HuH-7.5 (cell line): ENCODE results near the gene PERCC1.
A peak's percentile ranks its signal among the peaks of the same experiment; 100 is the strongest.

Source experiments
- DNase-seq: peaks from one replicate; pipeline ENCODE4 v3.0.0; 2011; ENCODE audit warnings: low spot score

Gene PERCC1

DNA sequence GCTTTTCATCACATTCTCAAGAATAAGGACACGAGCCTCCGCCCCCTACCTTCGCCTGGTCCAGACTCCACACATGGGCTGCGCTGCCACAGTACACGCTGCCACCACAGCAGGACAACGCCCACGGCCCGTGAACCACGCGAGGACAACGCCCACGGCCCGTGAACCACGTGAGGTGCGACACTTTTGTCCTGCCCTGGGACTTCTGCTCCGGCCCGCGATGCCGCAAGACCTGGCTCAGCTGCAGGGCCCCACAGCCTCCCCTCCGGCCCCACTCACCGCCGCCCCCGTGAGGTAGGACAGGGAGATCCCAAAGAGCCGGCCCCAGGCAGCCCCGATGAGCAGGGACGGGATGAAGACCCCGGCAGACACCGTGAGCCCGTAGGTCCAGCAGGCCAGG lies 19.3 kb downstream of the PERCC1 start:
- DNase-seq, result peak; percentile 57

DNA sequence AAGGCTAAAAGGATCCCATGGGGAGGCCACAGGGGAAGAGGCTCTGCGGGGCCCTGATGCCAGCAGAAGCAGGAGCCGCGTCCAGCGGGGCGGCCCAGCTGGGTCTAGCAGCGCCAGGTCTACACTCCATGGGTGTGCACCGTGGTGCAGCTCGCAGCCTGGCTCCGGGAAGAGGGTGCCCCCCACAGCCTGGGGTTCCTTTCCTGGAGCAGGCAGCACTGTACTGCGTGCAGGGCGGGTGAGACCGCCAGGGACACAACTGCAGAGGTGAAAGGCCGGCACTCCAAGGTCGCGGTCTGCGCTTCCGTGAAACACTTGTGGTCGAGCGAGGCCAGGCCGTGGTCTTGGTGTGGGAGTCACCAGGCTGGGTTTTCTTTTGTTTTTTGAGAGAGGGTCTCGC lies 20.0 kb downstream of the PERCC1 start:
- no peak for DNase-seq

DNA sequence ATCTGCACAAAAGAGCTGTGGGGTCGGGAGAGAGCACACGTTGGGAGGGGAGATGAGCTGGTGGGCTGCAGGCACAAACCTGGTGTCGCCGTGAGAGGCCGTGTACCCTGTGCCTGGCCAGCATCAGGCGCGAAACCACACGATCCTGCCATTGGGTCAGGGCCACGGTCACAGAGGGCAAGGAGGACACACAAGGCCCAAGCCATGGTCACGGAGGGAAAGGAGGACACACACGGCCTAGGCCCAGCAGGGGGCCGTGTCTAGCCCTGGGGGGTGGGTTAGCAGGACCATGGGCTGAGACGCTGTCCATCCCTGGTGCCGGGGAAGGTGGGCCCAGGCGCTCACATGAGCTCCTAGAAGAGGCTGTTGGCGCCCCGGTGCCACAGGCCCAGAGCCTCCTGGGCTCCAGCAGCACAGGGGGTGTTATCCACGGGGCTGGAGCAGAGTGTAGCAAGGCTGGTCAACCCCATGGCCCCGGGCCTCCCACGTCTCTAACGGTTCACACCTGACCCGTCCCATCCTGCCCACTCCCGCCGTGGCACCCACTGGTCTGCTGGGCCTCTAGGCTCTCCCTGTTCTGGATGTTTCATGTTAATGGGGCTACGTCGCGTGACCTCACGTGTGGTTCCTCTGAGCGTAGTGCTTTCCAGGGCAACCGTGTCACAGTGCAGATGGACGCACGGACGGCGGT lies 21.0 kb downstream of the PERCC1 start:
- DNase-seq, result no peak

- DNase-seq, result no peak
These were observed 21.7 kb downstream of the PERCC1 start for GRCh38 chr16:1452530-1452929.

GRCh38 chr16:1453316-1453715 lies 22.4 kb downstream of the PERCC1 start:
- no peak for DNase-seq

- no peak for DNase-seq
These were observed 23.7 kb downstream of the PERCC1 start for GRCh38 chr16:1454561-1454960.

DNA sequence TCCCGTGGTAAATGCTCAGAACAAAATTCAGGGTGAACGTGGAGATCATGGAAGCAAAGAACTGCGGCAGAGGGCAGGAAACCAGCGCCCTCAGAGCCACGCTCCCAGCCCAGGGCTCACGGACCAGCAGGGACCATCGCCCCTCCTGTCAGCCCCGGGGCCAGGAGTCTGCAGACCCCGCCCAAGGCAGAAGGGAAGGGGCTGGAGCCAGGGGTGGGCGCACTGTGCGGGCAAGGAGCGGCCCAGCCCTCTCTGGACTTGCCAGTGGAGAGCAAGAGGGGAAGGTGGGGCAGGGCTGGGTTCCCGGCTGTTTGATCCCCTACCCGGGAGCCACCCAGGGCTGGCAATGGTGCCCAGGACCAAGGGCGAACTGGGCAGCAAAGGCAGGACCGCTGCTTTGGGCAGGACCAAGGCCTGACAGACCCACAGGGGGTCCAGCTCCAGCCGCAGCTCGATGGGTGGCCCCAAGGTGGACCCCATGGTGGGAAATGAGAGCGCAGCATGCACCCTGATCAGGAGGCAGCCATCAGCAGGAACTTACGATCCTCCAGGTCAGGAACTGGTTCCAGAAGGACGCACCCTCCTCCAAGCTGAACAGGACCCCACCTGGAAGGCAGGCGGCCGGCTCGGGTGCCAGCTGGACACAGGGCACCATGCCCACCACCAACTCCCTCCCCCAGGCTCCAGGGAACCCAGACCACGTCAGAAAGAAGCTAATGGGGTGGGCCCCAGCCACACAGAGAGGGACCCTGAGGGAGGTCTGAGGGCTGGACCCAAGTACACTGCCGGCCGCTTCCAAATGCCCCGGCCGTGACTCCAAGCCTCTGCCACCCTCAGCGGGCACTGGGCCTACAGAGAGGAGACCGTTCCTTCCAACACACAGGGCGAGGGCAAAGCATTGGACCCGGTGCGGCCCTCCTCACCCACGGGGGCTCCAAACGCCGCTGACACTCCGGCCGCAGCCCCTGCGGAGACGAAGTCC lies 24.6 kb downstream of the PERCC1 start:
- no peak for DNase-seq

- no peak for DNase-seq
These were observed 26.1 kb downstream of the PERCC1 start for GRCh38 chr16:1456951-1457350.

- DNase-seq, result no peak
These were observed 26.8 kb downstream of the PERCC1 start for GRCh38 chr16:1457489-1458245.

- no peak for DNase-seq
These were observed 27.6 kb downstream of the PERCC1 start for GRCh38 chr16:1458336-1458976.

DNA sequence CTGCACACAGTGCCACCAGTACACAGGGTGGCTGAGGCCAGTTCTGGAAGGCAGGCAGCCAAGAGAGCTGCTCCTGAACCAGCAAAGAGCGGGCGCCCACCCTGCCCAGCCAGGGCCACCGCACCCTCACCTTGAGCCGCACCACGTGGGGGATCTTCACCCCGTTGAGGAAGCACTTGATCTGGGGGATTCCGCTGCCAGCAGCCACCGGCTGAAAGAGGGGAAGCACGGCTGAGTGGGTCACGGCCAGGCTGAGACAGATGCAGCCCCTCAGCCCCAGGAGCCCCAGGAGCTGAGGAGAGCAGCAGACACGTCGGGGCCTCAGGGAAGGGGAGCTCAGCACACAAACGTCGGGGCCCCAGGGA lies 28.1 kb downstream of the PERCC1 start:
- DNase-seq, result no peak

GRCh38 chr16:1459967-1460366 lies 29.1 kb downstream of the PERCC1 start:
- DNase-seq, result no peak

- DNase-seq, result no peak
These were observed 29.8 kb downstream of the PERCC1 start for GRCh38 chr16:1460602-1461138.

- no peak for DNase-seq
These were observed 30.3 kb downstream of the PERCC1 start for GRCh38 chr16:1461146-1461545.

DNA sequence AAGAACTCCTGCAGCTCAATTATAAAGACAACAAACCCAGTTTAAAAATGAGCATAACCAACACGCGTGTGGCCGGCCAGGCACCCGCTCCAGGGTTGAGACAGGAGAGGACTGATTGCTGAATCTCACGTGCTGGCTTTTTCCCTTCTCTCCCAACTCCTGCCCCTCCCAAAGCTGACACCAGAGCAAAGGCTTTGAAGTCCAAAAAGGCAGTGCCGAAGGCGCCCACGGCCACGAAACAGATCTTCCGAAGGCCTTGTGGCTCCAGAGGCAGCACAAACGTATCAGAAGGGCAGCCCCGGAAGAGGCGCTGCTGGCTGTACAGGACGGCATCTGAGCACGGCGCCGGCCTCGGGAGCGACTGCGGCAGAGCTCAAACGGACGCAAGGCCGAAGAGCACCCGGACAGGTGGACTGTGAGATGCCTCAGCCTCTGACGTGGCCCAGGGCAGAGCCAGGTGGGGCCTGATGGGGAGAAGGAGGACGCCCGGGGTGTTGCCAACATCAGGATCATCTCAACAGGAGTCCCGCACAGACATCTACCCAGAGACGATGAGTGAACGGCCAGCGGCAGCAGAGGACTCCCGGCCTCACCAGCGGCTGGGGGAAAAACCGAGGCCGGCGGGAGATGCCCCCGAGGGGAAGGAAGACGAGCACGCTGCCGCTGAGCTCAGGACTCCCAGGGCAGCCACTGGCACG lies 33.5 kb downstream of the PERCC1 start:
- DNase-seq, result no peak

DNA sequence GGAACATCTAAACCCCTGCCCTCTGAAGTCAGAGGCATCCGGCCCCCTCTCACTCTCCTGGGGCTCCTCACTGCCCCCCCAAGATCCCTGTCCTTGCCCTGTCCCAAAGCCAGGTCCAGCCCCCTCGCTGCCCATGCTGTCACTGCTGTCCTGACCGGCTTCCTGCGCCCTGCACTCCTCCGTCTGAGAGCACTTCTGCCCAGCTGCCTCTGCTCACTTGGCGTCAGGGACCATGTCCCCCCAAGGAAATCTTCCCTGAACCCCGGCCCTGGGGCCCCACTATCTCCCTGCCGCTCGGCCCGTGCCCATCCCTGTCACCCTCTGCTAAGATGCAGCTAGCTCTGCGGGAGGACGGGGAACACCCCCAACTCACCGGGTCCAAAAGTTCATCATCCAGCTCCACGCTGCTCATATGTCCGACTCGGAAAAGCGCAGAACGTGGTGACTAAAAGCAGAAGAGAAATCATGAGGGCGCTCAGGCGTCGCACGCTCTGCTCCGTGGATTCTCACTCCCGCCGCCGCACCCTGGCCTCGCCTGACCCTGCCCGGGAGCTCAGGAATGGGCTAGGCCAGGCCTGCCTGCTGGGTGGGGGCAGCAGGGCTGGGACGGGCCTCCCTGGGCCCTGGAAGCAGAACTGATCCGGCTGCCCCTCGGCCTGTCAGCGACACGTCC lies 34.2 kb downstream of the PERCC1 start:
- no peak for DNase-seq

DNA sequence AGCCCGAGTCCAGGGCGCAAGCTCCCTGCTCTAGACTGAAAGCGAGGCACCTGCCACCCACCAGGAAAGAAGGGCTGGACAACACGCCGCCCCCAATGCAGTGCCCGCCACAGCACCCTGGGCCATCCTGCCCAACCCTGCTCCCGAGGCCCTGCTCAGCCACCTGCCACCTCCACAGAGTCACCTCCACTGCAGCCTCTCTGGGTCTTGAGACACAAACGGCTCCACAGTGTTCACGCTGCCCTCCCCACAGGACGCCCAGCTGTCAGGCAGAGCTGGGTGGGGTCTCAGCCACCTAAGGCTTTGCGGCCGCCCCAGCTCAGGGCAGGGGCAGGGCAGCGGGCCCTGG lies 34.7 kb downstream of the PERCC1 start:
- no peak for DNase-seq

DNA sequence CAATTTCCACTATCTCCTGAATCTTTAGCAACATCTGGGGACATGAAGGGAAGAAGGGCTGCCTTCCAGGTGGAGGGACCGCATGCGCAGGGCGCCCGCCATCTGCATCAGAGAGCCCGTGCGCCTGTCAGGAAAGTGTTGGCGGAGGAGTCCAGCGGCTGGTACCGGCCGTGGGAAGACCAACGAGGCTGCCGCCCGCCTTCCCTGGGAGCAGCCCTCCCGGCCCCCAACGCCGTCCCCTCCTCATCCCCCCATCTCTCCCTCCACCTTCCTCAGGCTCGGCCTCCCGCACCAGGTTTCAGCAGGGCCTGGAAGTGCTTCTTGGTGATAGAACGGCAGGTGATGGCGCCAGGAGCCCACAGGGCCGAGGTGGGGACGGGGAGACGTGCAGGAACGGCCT lies 35.2 kb downstream of the PERCC1 start:
- no peak for DNase-seq

DNA sequence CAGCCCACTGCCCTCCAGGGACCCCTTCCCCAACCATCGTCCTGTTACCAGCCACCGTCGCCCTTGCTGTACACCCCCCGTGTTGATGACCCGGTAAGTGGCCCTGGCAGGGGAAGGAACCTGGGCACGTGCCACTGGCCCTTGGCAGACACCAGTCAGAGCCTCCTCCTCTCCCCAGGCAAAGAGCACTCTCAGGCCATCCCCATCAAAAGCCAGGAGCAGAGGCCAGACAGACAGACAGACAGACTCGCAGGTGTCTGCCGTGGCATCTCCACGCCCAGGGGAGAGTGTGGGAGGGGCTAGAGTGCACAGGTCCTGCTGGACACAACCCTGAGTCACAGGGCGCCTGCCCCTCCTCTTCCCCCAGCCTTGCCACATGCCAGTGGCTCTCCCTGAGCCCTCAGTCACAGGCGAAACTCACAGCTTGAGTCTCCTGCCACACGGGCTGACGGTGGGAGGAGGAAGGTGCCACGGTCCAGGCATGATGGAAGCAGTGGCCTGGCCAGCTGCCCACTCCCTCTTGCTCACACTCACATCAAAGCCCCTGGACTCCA lies 36.2 kb downstream of the PERCC1 start:
- DNase-seq, result no peak

GRCh38 chr16:1468426-1468810 lies 37.5 kb downstream of the PERCC1 start:
- DNase-seq, result no peak
